Measurements from ENCODE around the gene CARS2. TPM values are rescaled to one million over a fixed set of nuclear protein-coding genes. Genes with fewer than 3 reads are reported as not detected.

Gene CARS2
- total and polyA plus RNA-seq, 2 of the 8 experiments (the other 6 are each of a cell fraction or from before 2014, with no cell fraction given), result 47.7 to 55.9 TPM

DNA sequence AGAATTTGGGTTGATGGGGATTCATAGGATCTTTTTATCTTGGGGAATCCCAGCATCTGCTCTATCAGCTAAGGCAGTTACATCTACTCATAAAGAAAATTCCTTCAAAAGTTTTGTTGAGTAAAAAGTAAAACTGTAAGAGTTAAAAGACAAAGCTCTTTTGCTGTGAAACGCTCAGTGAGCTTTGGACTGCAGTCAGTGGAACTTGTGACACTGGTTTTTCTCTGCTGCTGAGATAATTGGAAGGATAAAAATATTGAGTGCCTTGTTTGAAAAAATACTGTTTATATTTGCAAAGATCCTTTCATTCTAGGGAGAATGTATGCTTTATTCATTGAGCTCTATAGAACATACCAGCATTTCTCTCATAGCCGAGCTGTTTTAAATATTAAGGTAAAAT lies 85.3 kb downstream of the CARS2 start (continued):
- no peak for TF ChIP-seq BACH1 (IDR thresholded peaks at IDR 0.05; ENCODE audit: low read length)
- no peak for TF ChIP-seq TAF1 (IDR thresholded peaks at IDR 0.05; ENCODE audit: low read depth, low read length)
- TF ChIP-seq TAF7 (optimal IDR thresholded peaks at IDR 0.05; ENCODE audit: borderline replicate concordance, low read depth, low read length), result no peak
- no peak for TF ChIP-seq PHF8 (conservative IDR thresholded peaks at IDR 0.05; ENCODE audit: low read depth, low read length)

Measured in H1 (cell line).